Right cardiac atrium (tissue), 5 donors: ENCODE data around the gene DPYSL4. TPM values are rescaled to one million over a fixed set of nuclear protein-coding genes. Genes with fewer than 3 reads are reported as not detected.
"Not testable (repeated sequence)": the region's sequence is repeated elsewhere in the genome, so short reads cannot be mapped to it uniquely, and the experiment has no call there.

Experiments used
- ATAC-seq, 2 donors: fragments of 200-7000 bp; cut with Tn5 transposase; one replicate each; pipeline versions ENCODE4 v1.8.0 to v1.9.1; 2020; ENCODE audit warnings: moderate library complexity in 2 of 2, mild to moderate bottlenecking in 1 of 2
- DNase-seq, 3 donors: peaks; one replicate each; pipeline ENCODE4 v3.0.0-alpha.2; 2020
- H3K27ac ChIP-seq: one replicate; pipeline ENCODE4 v1.5.1; 2013; ENCODE audit warnings: mild to moderate bottlenecking, low read length, control low read depth, moderate library complexity
- H3K27me3 ChIP-seq: one replicate; pipeline ENCODE4 v1.6.1; 2013; ENCODE audit not compliant: control insufficient read depth, insufficient read depth
- H3K4me1 ChIP-seq: one replicate; pipeline ENCODE4 v1.6.1; 2013; ENCODE audit warnings: low read length; ENCODE audit not compliant: control insufficient read depth, insufficient read depth
- H3K4me3 ChIP-seq: one replicate; pipeline ENCODE4 v1.5.1; 2013; ENCODE audit warnings: low read length, control low read depth
- H3K9me3 ChIP-seq: one replicate; pipeline ENCODE4 v1.6.1; 2013; ENCODE audit warnings: low read length; ENCODE audit not compliant: control insufficient read depth
- WGBS: extraction: QIAGEN DNeasy Blood & Tissue Kit; methylation state at CpG from one replicate; pipeline ENCODE4 v1.1.7; 2013; 5-methylcytosine and 5-hydroxymethylcytosine counted together
- intact Hi-C, 4 donors: fragments of 100-400 bp; cut with DNase I; formaldehyde crosslinking; loops; one replicate each; pipeline versions ENCODE4 v1.11.0 to v1.14.0; 2022 to 2023
- polyA plus RNA-seq: library from polyadenylated mRNA; stranded (reverse); fragments of 200-250 nt; gene quantifications from one replicate; pipeline ENCODE4 v1.2.3, GENCODE V29; 2013
- total RNA-seq, 4 donors: library from RNA; stranded (reverse); fragmentation: NEBNext Ultra II Directional; extraction: Animal tissue kit (Norgen Biotek cat#: 25700); gene quantifications; one replicate each; pipeline ENCODE4 v1.2.1, GENCODE V29; 2021
- donor health status: healthy with polysubstance abuse.
- donor health status: DM: no; HTN: yes; CAD: no.
- donor health status: DM: no; HTN: no; CAD: no.
- donor health status: DM: no; HTN: yes; CAD: no; lungs with severe emphysema.
- donor health status: DM: yes; HTN: yes; CAD: no.

Gene DPYSL4
- total and polyA plus RNA-seq, 5 donors: 1.9 to 13.8 (median 6.8) TPM

GRCh38 chr10:132158122-132158741 is 28.5 kb upstream of the DPYSL4 start:
- H3K27ac ChIP-seq: no peak overlapping the region
- intact Hi-C loops: no loop called here
- ATAC-seq (no peak), DNase-seq (peak in 1 of 3 donors; percentile 40)
- H3K9me3 ChIP-seq: no peaks in the 10 kb centered on the region
- peaks cover 8% of the 10 kb centered on the region for H3K4me1 ChIP-seq
- 52% methylated on average over 2 of the region's 2 CpGs for whole genome bisulfite sequencing
- H3K4me3 ChIP-seq: no peak overlapping the region
- H3K27me3 ChIP-seq: no peaks in the 10 kb centered on the region

- intact Hi-C loops: no loop called here
- no peak for ATAC-seq
These were observed 27.9 kb upstream of the DPYSL4 start for GRCh38 chr10:132158823-132159222.

GRCh38 chr10:132159302-132160230 is 27.2 kb upstream of the DPYSL4 start:
- DNase-seq: peak in 2 of 3 donors; percentile 20 to 28
- H3K27ac ChIP-seq: not testable (repeated sequence)
- whole genome bisulfite sequencing: 87% methylated on average over 7 of the region's 7 CpGs

More at GRCh38 chr10:132158823-132159222, 27.9 kb upstream of the DPYSL4 start:
- H3K4me3 ChIP-seq: no peak overlapping the region
- peak in 1 of 3 donors; percentile 13 for DNase-seq
- no peak overlapping the region for H3K27ac ChIP-seq
- 86% methylated on average over 7 of the region's 7 CpGs for WGBS
- peaks cover 10% of the 10 kb centered on the region for H3K4me1 ChIP-seq
- no peaks in the 10 kb centered on the region for H3K9me3 ChIP-seq
- no peaks in the 10 kb centered on the region for H3K27me3 ChIP-seq

GRCh38 chr10:132160231-132160630 is 26.5 kb upstream of the DPYSL4 start:
- ATAC-seq, intact Hi-C loops, H3K27me3 ChIP-seq, H3K4me3 ChIP-seq, H3K4me1 ChIP-seq, DNase-seq, H3K27ac ChIP-seq, H3K9me3 ChIP-seq: not testable (repeated sequence)

More at GRCh38 chr10:132159302-132160230, 27.2 kb upstream of the DPYSL4 start:
- H3K27me3 ChIP-seq, intact Hi-C loops, H3K9me3 ChIP-seq, H3K4me3 ChIP-seq, ATAC-seq, H3K4me1 ChIP-seq: not testable (repeated sequence)

GRCh38 chr10:132160834-132161622 is 25.7 kb upstream of the DPYSL4 start:
- intact Hi-C loops, H3K4me1 ChIP-seq, ATAC-seq, DNase-seq, H3K27me3 ChIP-seq, H3K27ac ChIP-seq, H3K4me3 ChIP-seq, H3K9me3 ChIP-seq: not testable (repeated sequence)
- WGBS: 84% methylated on average over 3 of the region's 4 CpGs

- Histone ChIP-seq H3K27ac (no peak overlapping the region), H3K4me3 (no peak overlapping the region), H3K9me3 (no peaks in the 10 kb centered on the region), H3K27me3 (no peaks in the 10 kb centered on the region), H3K4me1 (peaks cover 10% of the 10 kb centered on the region)
- peak in 1 of 2 donors; percentile 60 for ATAC-seq
- 46% methylated on average over 12 of the region's 12 CpGs for WGBS
- intact Hi-C loops: no loop called here
- peak in 2 of 3 donors; percentile 43 for DNase-seq
These were observed 24.7 kb upstream of the DPYSL4 start for GRCh38 chr10:132162021-132162531.

GRCh38 chr10:132162590-132163277 is 24.0 kb upstream of the DPYSL4 start:
- peak; percentile 60 to 77 (median 73) for DNase-seq
- intact Hi-C loops: no loop called here

GRCh38 chr10:132163278-132163765 is 23.4 kb upstream of the DPYSL4 start:
- Histone ChIP-seq H3K27ac (no peak overlapping the region), H3K4me3 (no peak overlapping the region), H3K4me1 (peaks cover 10% of the 10 kb centered on the region), H3K9me3 (no peaks in the 10 kb centered on the region), H3K27me3 (no peaks in the 10 kb centered on the region)
- ATAC-seq: peak; percentile 50 to 69
- intact Hi-C loops: no loop called here
- 54% methylated on average over 16 of the region's 16 CpGs for WGBS
- peak in 2 of 3 donors; percentile 69 to 72 for DNase-seq

More at GRCh38 chr10:132162590-132163277, 24.0 kb upstream of the DPYSL4 start:
- 50% methylated on average over 10 of the region's 10 CpGs for WGBS
- Histone ChIP-seq H3K4me1 (peaks cover 10% of the 10 kb centered on the region), H3K9me3 (no peaks in the 10 kb centered on the region), H3K4me3 (no peak overlapping the region), H3K27me3 (no peaks in the 10 kb centered on the region), H3K27ac (no peak overlapping the region)
- ATAC-seq: peak; percentile 64 to 88

GRCh38 chr10:132163826-132164515 is 22.8 kb upstream of the DPYSL4 start:
- Histone ChIP-seq H3K9me3 (no peaks in the 10 kb centered on the region), H3K27ac (no peak overlapping the region), H3K27me3 (no peaks in the 10 kb centered on the region), H3K4me3 (no peak overlapping the region), H3K4me1 (peaks cover 10% of the 10 kb centered on the region)
- intact Hi-C loops: no loop called here
- WGBS: 80% methylated on average over 17 of the region's 17 CpGs
- peak in 1 of 3 donors; percentile 23 for DNase-seq
- ATAC-seq: no peak
